A549 (cell line): Measurements from ENCODE around the gene TMEM184C. TPM values are rescaled to one million over a fixed set of nuclear protein-coding genes. Genes with fewer than 3 reads are reported as not detected.

Source experiments
- ATAC-seq, 2 experiments: fragments of 200-7000 bp in 1 of 2; fragments of >200 bp in 1 of 2; cut with Nextera tagmentation in 1 of 2; cut with Tn5 transposase in 1 of 2; 3 replicates each; pipeline versions ENCODE4 v1.8.0 to v1.9.1; 2018 to 2020; ENCODE audit warnings: mild to moderate bottlenecking in 1 of 2, moderate library complexity in 1 of 2
- CTCF ChIA-PET: fragments of 300-600 bp; sonication (Branson Sonifier 250); formaldehyde crosslinking; extraction: SDS; loops from one replicate; lab custom pipeline; 2021; ENCODE audit warnings: antibody characterized with exemption, inconsistent platforms; lab: Yijun Ruan, JAX
- POLR2A ChIA-PET: fragments of 350-600 bp; formaldehyde crosslinking; extraction: SDS; loops from one replicate; lab custom pipeline; 2021; ENCODE audit warnings: antibody characterized with exemption, inconsistent platforms; lab: Yijun Ruan, JAX
- DNase-seq, 2 experiments: peaks; one replicate each; pipeline versions ENCODE4 v3.0.0 to v3.0.0-alpha.2; 2011 to 2016; ENCODE audit warnings: low read depth in 1 of 2, low spot score in 1 of 2
- FAIRE-seq: peaks from 2 replicates; lab custom pipeline; 2011; peaks lifted over from hg19 to GRCh38; lab: Jason Lieb, UNC
- H3K27ac ChIP-seq, 2 experiments: fragments of >200 bp; sonication (Bioruptor Twin); formaldehyde crosslinking; 3 replicates each; pipeline ENCODE4 v1.5.1; 2016 to 2017
- H3K4me1 ChIP-seq: fragments of >200 bp; sonication (Bioruptor Twin); formaldehyde crosslinking; 3 replicates; pipeline ENCODE4 v1.6.1; 2016
- H3K4me2 ChIP-seq: fragments of >200 bp; sonication (Bioruptor Twin); formaldehyde crosslinking; 3 replicates; pipeline ENCODE4 v1.6.1; 2016
- H3K4me3 ChIP-seq: fragments of >200 bp; sonication (Bioruptor Twin); formaldehyde crosslinking; 3 replicates; pipeline ENCODE4 v1.5.1; 2016
- H3K9me3 ChIP-seq: fragments of >200 bp; sonication (Bioruptor Twin); formaldehyde crosslinking; 3 replicates; pipeline ENCODE4 v1.6.1; 2016
- CBX2 ChIP-seq: fragments of 200-600 bp; sonication (generic); IDR thresholded peaks from 2 replicates; pipeline ENCODE4 v1.6.1; 2016; ENCODE audit warnings: low read depth, mild to moderate bottlenecking, borderline replicate concordance
- CEBPB ChIP-seq, 2 experiments: fragments of >200 bp in 1 of 2; sonication (Bioruptor Twin) in 1 of 2; formaldehyde crosslinking in 1 of 2; IDR thresholded peaks; 2 replicates each; pipeline ENCODE4 v1.6.1; 2012 to 2016
- CHD2 ChIP-seq: fragments of 150-350 bp; IDR thresholded peaks from 2 replicates; pipeline ENCODE4 v1.6.1; 2014; ENCODE audit warnings: low read length; ENCODE audit not compliant: partially characterized antibody
- CHD4 ChIP-seq: fragments of 200-600 bp; sonication (generic); IDR thresholded peaks from 2 replicates; pipeline ENCODE4 v1.6.1; 2016; ENCODE audit warnings: antibody characterized with exemption, mild to moderate bottlenecking, borderline replicate concordance
- EHF ChIP-seq: fragments of 250-450 bp; sonication (Bioruptor Pico); IDR thresholded peaks from 2 replicates; pipeline ENCODE4 v1.5.0; 2020; ENCODE audit warnings: mild to moderate bottlenecking
- ESRRA ChIP-seq: fragments of 150-350 bp; IDR thresholded peaks from 2 replicates; pipeline ENCODE4 v1.6.1; 2014; ENCODE audit warnings: mild to moderate bottlenecking, low read length, borderline replicate concordance
- FOSL2 ChIP-seq, 2 experiments: fragments of 450-650 bp in 1 of 2; fragments of >200 bp in 1 of 2; sonication (Bioruptor Twin) in 1 of 2; formaldehyde crosslinking; IDR thresholded peaks; 2 replicates each; pipeline versions ENCODE4 v1.5.0 to v1.6.1; 2016 to 2020; ENCODE audit warnings: mild to moderate bottlenecking in 1 of 2, moderate library complexity in 1 of 2
- FOXS1 ChIP-seq: fragments of 250-450 bp; sonication (Bioruptor Pico); IDR thresholded peaks from 2 replicates; pipeline ENCODE4 v1.5.0; 2020; ENCODE audit warnings: mild to moderate bottlenecking, moderate library complexity
- HEYL ChIP-seq: fragments of 250-450 bp; sonication (Bioruptor Pico); IDR thresholded peaks from 2 replicates; pipeline ENCODE4 v1.8.0; 2021; ENCODE audit warnings: mild to moderate bottlenecking, moderate library complexity
- JUNB ChIP-seq: fragments of >200 bp; sonication (Bioruptor Twin); formaldehyde crosslinking; IDR thresholded peaks from 2 replicates; pipeline ENCODE4 v1.6.1; 2016
- KDM1A ChIP-seq: fragments of 200-600 bp; sonication (generic); IDR thresholded peaks from 2 replicates; pipeline ENCODE4 v1.6.1; 2016; ENCODE audit warnings: low read depth, mild to moderate bottlenecking
- MAZ ChIP-seq: fragments of 150-350 bp; IDR thresholded peaks from 2 replicates; pipeline ENCODE4 v1.6.1; 2014; ENCODE audit warnings: antibody characterized with exemption, low read depth, low read length, borderline replicate concordance
- MYC ChIP-seq: IDR thresholded peaks from 2 replicates; pipeline ENCODE4 v1.6.1; 2012; ENCODE audit warnings: mild to moderate bottlenecking, inconsistent platforms, low read length, improper control_type of control experiment, borderline replicate concordance
- NPAS2 ChIP-seq: fragments of 250-450 bp; sonication (Bioruptor Pico); IDR thresholded peaks from 2 replicates; pipeline ENCODE4 v1.8.0; 2022; ENCODE audit warnings: mild to moderate bottlenecking, moderate library complexity, borderline replicate concordance
- NR3C1 ChIP-seq: fragments of >200 bp; sonication (Bioruptor Twin); formaldehyde crosslinking; IDR thresholded peaks from 3 replicates; pipeline ENCODE4 v1.6.1; 2017
- RFX5 ChIP-seq: fragments of 450-650 bp; IDR thresholded peaks from 2 replicates; pipeline ENCODE4 v1.7.1; 2014; ENCODE audit warnings: antibody characterized with exemption, mild to moderate bottlenecking, moderate library complexity
- RNF2 ChIP-seq: fragments of 200-600 bp; sonication (generic); IDR thresholded peaks from 2 replicates; pipeline ENCODE4 v1.6.1; 2016; ENCODE audit warnings: low read depth, mild to moderate bottlenecking, antibody characterized with exemption, moderate library complexity, borderline replicate concordance
- SREBF2 ChIP-seq: fragments of 450-650 bp; IDR thresholded peaks from 2 replicates; pipeline ENCODE4 v1.6.1; 2014; ENCODE audit warnings: mild to moderate bottlenecking, moderate library complexity
- ZC3H11A ChIP-seq: fragments of 450-650 bp; IDR thresholded peaks from 2 replicates; pipeline ENCODE4 v1.6.1; 2014; ENCODE audit warnings: antibody characterized with exemption, mild to moderate bottlenecking
- ZSCAN20 ChIP-seq: fragments of 250-450 bp; sonication (Bioruptor Pico); IDR thresholded peaks from 2 replicates; pipeline ENCODE4 v1.8.0; 2022; ENCODE audit warnings: mild to moderate bottlenecking, moderate library complexity
- WGBS: methylation state at CpG from one replicate; pipeline ENCODE4 v1.1.6; 2017; ENCODE audit errors: missing lambda C conversion rate; 5-methylcytosine and 5-hydroxymethylcytosine counted together
- polyA plus RNA-seq, 4 experiments: library from polyadenylated mRNA; depleted of rRNA in 3 of 4; stranded (reverse); fragments of >200 nt; fragmentation: RNase III in 1 of 4; extraction: RNeasy Plus Mini Kit Qiagen cat#74134 plus additional on column Dnase treatment in 1 of 4; gene quantifications; 2 replicates in 3 of 4; 3 replicates in 1 of 4; pipeline ENCODE4 v1.2.3, GENCODE V29; 2011 to 2017
- TF ChIP-seq, protein P1 (sequence below): fragments of 450-650 bp; IDR thresholded peaks from 2 replicates; pipeline ENCODE4 v1.6.1; 2014; ENCODE audit warnings: antibody characterized with exemption
- TF ChIP-seq, protein P2 (sequence below): fragments of 150-350 bp; IDR thresholded peaks from 2 replicates; pipeline ENCODE4 v1.6.1; 2014; ENCODE audit warnings: low read depth, mild to moderate bottlenecking, low read length
- TF ChIP-seq, protein P3 (sequence below): IDR thresholded peaks from 2 replicates; pipeline ENCODE4 v1.6.1; 2012
- TF ChIP-seq, protein P4 (sequence below): fragments of >200 bp; sonication (Bioruptor Twin); formaldehyde crosslinking; IDR thresholded peaks from 3 replicates; pipeline ENCODE4 v1.5.1; 2016
- TF ChIP-seq, protein P5 (sequence below): fragments of 200-600 bp; sonication (generic); IDR thresholded peaks from 2 replicates; pipeline ENCODE4 v1.6.1; 2016; ENCODE audit warnings: antibody characterized with exemption, mild to moderate bottlenecking, moderate library complexity

TMEM184C gene
- polyA plus RNA-seq, 2 of the 4 experiments (the other 2 are of a cell fraction): 17.6 to 25.2 TPM

DNA sequence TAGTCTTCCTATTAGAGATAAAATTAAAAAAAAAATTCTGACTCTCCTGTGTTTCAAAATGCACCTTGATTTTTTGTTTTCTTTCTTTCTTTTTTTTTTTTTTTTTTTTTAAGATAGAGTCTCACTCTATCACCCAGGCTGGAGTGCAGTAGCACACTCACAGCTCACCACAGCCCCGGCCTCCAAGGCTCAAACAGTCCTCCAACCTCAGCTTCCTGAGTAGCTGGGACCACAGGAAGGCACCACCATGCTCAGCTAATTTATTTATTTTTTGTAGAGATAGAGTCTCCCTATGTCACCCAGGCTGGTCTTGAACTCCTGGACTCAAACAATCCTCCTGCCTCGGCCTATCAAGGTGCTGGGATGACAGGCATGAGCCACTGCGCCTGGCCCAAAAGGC lies 41.1 kb upstream of the TMEM184C start (continued):
- no peak for TF ChIP-seq CEBPB (IDR thresholded peaks at IDR 0.05)
- TF ChIP-seq MAZ: no peak
- TF ChIP-seq MYC: no peak
- no peak for TF ChIP-seq CHD4
- TF ChIP-seq SREBF2: no peak
- TF ChIP-seq HEYL: no peak
- no peak for TF ChIP-seq JUNB
- TF ChIP-seq NR3C1: no peak
- no peak for TF ChIP-seq NPAS2 (CRISPR knock-in tag)
- TF ChIP-seq RNF2: no peak

DNA sequence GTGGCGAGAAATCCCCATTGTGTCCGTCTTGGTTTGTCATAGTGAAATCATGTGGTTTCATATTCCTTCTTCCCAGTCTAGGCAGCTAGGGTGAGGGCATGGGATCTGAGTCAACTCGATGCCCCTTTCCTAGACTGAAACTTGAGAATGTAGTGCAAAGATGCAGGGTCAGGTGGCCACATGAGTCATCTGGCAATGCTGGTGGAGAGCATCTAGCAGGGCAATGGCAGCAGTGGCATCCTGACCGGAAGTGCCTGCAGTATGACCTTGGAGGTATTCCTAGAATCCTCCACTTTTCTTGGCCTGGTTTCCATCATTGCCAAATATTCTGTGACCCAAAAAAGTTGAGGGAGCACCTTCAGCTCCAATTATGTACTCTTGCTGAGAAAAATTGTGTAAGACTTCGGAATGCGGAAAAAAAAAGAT lies 39.1 kb upstream of the TMEM184C start:
- FAIRE-seq (no peak), ATAC-seq (peak; percentile 97 to 100), DNase-seq (peak; percentile 77 to 84)
- Histone ChIP-seq H3K4me2 (peak overlapping the region; percentile 54), H3K4me3 (no peak overlapping the region), H3K27ac (peak overlapping the region; percentile 55 to 80; a peak in 5 of 6 replicates), H3K9me3 (no peaks in the 10 kb centered on the region), H3K4me1 (peaks cover 26% of the 10 kb centered on the region)
- ChIA-PET CTCF (interaction anchor here (0.8 to 2.1 kb wide), 3 partner anchors 12 to 59 kb away, joined by 3 to 13 read pairs (median 4); no protein-coding TSS in a partner anchor), POLR2A (interaction anchor here (0.6 to 1.0 kb wide), 2 partner anchors 208 to 425 kb away, joined by 3 read pairs; no protein-coding TSS in a partner anchor)
- 30% methylated on average over 6 of the region's 6 CpGs for WGBS
- TF ChIP-seq, protein P1, sequence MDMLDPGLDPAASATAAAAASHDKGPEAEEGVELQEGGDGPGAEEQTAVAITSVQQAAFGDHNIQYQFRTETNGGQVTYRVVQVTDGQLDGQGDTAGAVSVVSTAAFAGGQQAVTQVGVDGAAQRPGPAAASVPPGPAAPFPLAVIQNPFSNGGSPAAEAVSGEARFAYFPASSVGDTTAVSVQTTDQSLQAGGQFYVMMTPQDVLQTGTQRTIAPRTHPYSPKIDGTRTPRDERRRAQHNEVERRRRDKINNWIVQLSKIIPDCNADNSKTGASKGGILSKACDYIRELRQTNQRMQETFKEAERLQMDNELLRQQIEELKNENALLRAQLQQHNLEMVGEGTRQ: peak; percentile 79
- TF ChIP-seq, protein P2, sequence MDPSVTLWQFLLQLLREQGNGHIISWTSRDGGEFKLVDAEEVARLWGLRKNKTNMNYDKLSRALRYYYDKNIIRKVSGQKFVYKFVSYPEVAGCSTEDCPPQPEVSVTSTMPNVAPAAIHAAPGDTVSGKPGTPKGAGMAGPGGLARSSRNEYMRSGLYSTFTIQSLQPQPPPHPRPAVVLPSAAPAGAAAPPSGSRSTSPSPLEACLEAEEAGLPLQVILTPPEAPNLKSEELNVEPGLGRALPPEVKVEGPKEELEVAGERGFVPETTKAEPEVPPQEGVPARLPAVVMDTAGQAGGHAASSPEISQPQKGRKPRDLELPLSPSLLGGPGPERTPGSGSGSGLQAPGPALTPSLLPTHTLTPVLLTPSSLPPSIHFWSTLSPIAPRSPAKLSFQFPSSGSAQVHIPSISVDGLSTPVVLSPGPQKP: no peak
- peak; percentile 50; the same call in 1 of the 2 replicates for TF ChIP-seq JUNB
- TF ChIP-seq MYC: no peak
- TF ChIP-seq CBX2: no peak
- 0 out of 2 replicates have a peak, but pooled peaks have one; percentile 11 for TF ChIP-seq FOSL2 (IDR thresholded peaks at IDR 0.05)
- TF ChIP-seq FOSL2 (CRISPR knock-in tag; IDR thresholded peaks at IDR 0.05): peak; percentile 79
- TF ChIP-seq, protein P3, sequence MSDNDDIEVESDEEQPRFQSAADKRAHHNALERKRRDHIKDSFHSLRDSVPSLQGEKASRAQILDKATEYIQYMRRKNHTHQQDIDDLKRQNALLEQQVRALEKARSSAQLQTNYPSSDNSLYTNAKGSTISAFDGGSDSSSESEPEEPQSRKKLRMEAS: no peak
- TF ChIP-seq ZSCAN20: no peak
- no peak for TF ChIP-seq RFX5
- TF ChIP-seq FOXS1 (CRISPR knock-in tag): no peak
- TF ChIP-seq CHD2: no peak
- no peak for TF ChIP-seq KDM1A
- TF ChIP-seq ESRRA: no peak
- no peak for TF ChIP-seq ZC3H11A
- TF ChIP-seq, protein P4, sequence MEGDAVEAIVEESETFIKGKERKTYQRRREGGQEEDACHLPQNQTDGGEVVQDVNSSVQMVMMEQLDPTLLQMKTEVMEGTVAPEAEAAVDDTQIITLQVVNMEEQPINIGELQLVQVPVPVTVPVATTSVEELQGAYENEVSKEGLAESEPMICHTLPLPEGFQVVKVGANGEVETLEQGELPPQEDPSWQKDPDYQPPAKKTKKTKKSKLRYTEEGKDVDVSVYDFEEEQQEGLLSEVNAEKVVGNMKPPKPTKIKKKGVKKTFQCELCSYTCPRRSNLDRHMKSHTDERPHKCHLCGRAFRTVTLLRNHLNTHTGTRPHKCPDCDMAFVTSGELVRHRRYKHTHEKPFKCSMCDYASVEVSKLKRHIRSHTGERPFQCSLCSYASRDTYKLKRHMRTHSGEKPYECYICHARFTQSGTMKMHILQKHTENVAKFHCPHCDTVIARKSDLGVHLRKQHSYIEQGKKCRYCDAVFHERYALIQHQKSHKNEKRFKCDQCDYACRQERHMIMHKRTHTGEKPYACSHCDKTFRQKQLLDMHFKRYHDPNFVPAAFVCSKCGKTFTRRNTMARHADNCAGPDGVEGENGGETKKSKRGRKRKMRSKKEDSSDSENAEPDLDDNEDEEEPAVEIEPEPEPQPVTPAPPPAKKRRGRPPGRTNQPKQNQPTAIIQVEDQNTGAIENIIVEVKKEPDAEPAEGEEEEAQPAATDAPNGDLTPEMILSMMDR: no peak
- TF ChIP-seq, protein P5, sequence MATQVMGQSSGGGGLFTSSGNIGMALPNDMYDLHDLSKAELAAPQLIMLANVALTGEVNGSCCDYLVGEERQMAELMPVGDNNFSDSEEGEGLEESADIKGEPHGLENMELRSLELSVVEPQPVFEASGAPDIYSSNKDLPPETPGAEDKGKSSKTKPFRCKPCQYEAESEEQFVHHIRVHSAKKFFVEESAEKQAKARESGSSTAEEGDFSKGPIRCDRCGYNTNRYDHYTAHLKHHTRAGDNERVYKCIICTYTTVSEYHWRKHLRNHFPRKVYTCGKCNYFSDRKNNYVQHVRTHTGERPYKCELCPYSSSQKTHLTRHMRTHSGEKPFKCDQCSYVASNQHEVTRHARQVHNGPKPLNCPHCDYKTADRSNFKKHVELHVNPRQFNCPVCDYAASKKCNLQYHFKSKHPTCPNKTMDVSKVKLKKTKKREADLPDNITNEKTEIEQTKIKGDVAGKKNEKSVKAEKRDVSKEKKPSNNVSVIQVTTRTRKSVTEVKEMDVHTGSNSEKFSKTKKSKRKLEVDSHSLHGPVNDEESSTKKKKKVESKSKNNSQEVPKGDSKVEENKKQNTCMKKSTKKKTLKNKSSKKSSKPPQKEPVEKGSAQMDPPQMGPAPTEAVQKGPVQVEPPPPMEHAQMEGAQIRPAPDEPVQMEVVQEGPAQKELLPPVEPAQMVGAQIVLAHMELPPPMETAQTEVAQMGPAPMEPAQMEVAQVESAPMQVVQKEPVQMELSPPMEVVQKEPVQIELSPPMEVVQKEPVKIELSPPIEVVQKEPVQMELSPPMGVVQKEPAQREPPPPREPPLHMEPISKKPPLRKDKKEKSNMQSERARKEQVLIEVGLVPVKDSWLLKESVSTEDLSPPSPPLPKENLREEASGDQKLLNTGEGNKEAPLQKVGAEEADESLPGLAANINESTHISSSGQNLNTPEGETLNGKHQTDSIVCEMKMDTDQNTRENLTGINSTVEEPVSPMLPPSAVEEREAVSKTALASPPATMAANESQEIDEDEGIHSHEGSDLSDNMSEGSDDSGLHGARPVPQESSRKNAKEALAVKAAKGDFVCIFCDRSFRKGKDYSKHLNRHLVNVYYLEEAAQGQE: no peak
- TF ChIP-seq CEBPB (IDR thresholded peaks at IDR 0.05): peak in 1 of 2 experiments; percentile 48; a peak in 3 of 4 replicates
- TF ChIP-seq EHF: no peak
